GM12878 (cell line): ENCODE results near the gene B4GALT5. TPM values are rescaled to one million over a fixed set of nuclear protein-coding genes. Genes with fewer than 3 reads are reported as not detected.

Experiments
- ATAC-seq: fragments of 200-7000 bp; cut with Tn5 transposase; 3 replicates; pipeline ENCODE4 v1.9.1; 2020; ENCODE audit warnings: mild to moderate bottlenecking, moderate library complexity
- BruUV-seq: library from RNA; stranded (reverse); fragments of 400-500 nt; replicated peaks from 2 replicates; lab custom pipeline; 2021; lab: Mats Ljungman, UMichigan
- CTCF ChIA-PET: fragments of 300-600 bp; sonication (Branson Sonifier 250); formaldehyde crosslinking; extraction: SDS; loops from one replicate; lab custom pipeline; 2021; ENCODE audit warnings: inconsistent platforms; lab: Yijun Ruan, JAX
- POLR2A ChIA-PET: fragments of 350-600 bp; formaldehyde crosslinking; extraction: SDS; loops from one replicate; lab custom pipeline; 2021; ENCODE audit warnings: inconsistent platforms; lab: Charles Lee
- RAD21 ChIA-PET: fragments of 300-600 bp; sonication (Branson Sonifier 250); formaldehyde crosslinking; loops from one replicate; lab custom pipeline; 2023; ENCODE audit warnings: antibody characterized with exemption; ENCODE audit not compliant: unreplicated experiment; lab: Charles Lee
- SMC1A ChIA-PET: fragments of 300-600 bp; sonication (Branson Sonifier 250); formaldehyde crosslinking; loops from one replicate; lab custom pipeline; 2023; ENCODE audit not compliant: unreplicated experiment, uncharacterized antibody; lab: Charles Lee
- DNase-seq: peaks from one replicate; pipeline ENCODE4 v3.0.0-alpha.2; 2011; ENCODE audit warnings: low read depth, low spot score
- FAIRE-seq: peaks from 3 replicates; lab custom pipeline; 2011; peaks lifted over from hg19 to GRCh38; lab: Jason Lieb, UNC
- H2AFZ ChIP-seq: 2 replicates; pipeline ENCODE4 v1.6.0; 2011; ENCODE audit warnings: low read depth, low read length, control low read depth; ENCODE audit not compliant: control insufficient read depth
- H3K27ac ChIP-seq: 2 replicates; pipeline ENCODE4 v1.5.1; 2011; ENCODE audit warnings: control low read depth; ENCODE audit not compliant: control insufficient read depth, insufficient read depth
- H3K27me3 ChIP-seq, 2 experiments: replicated peaks in 1 of 2; 2 replicates each; pipeline versions ENCODE4 v1.6.0 to v1.6.1; 2011; ENCODE audit warnings: low read length in 1 of 2; ENCODE audit not compliant: control insufficient read depth in 2 of 2, insufficient read depth in 2 of 2
- H3K36me3 ChIP-seq, 2 experiments: 2 replicates each; pipeline ENCODE4 v1.5.1; 2011; ENCODE audit warnings: low read length in 1 of 2; ENCODE audit not compliant: control insufficient read depth in 2 of 2, insufficient read depth in 2 of 2
- H3K4me1 ChIP-seq: 2 replicates; pipeline ENCODE4 v1.6.1; 2011; ENCODE audit warnings: mild to moderate bottlenecking, low read length, moderate library complexity, mixed read lengths; ENCODE audit not compliant: control insufficient read depth, insufficient read depth
- H3K4me2 ChIP-seq: 2 replicates; pipeline ENCODE4 v1.6.0; 2011; ENCODE audit warnings: control low read depth; ENCODE audit not compliant: control insufficient read depth, insufficient read depth
- H3K4me3 ChIP-seq: fragments of 200-600 bp; sonication (generic); 2 replicates; pipeline ENCODE4 v1.5.1; 2016
- H3K79me2 ChIP-seq: 2 replicates; pipeline ENCODE4 v1.6.0; 2011; ENCODE audit warnings: low read length; ENCODE audit not compliant: control insufficient read depth, insufficient read depth
- H3K9ac ChIP-seq: 2 replicates; pipeline ENCODE4 v1.8.0; 2011; ENCODE audit warnings: low read length, control low read depth, mixed read lengths; ENCODE audit not compliant: control insufficient read depth, insufficient read depth
- H3K9me3 ChIP-seq: replicated peaks from 3 replicates; pipeline ENCODE4 v1.5.1; 2011; ENCODE audit warnings: mild to moderate bottlenecking, low read length; ENCODE audit not compliant: control insufficient read depth, insufficient read depth
- H4K20me1 ChIP-seq: 2 replicates; pipeline ENCODE4 v1.6.0; 2011; ENCODE audit not compliant: control insufficient read depth, insufficient read depth
- BCLAF1 ChIP-seq: fragments of 450-650 bp; IDR thresholded peaks from 2 replicates; pipeline ENCODE4 v1.6.1; 2017; ENCODE audit warnings: antibody characterized with exemption, mild to moderate bottlenecking, moderate library complexity
- CHD1 ChIP-seq: IDR thresholded peaks from 2 replicates; pipeline ENCODE4 v1.6.1; 2012; ENCODE audit warnings: low read depth, low read length, improper control_type of control experiment
- CUX1 ChIP-seq: IDR thresholded peaks from 2 replicates; pipeline ENCODE4 v1.6.1; 2012; ENCODE audit warnings: improper control_type of control experiment, low read depth, low read length; ENCODE audit not compliant: insufficient replicate concordance
- E2F4 ChIP-seq: IDR thresholded peaks from 2 replicates; pipeline ENCODE4 v1.6.1; 2012; ENCODE audit warnings: low read depth, low read length, improper control_type of control experiment
- HDAC6 ChIP-seq: fragments of 200-600 bp; sonication (generic); IDR thresholded peaks from one replicate; pipeline ENCODE4 v1.8.0; 2017; ENCODE audit warnings: antibody characterized with exemption; ENCODE audit not compliant: unreplicated experiment
- JUND ChIP-seq: IDR thresholded peaks from 2 replicates; pipeline ENCODE4 v1.6.1; 2012; ENCODE audit warnings: low read depth, mild to moderate bottlenecking, low read length, improper control_type of control experiment, moderate library complexity
- MYC ChIP-seq: IDR thresholded peaks from 2 replicates; pipeline ENCODE4 v1.6.1; 2011; ENCODE audit warnings: mild to moderate bottlenecking, low read length, moderate library complexity, inconsistent platforms; ENCODE audit not compliant: insufficient read depth, insufficient replicate concordance, insufficient read length, severe bottlenecking
- NFXL1 ChIP-seq: fragments of 450-650 bp; IDR thresholded peaks from 2 replicates; pipeline ENCODE4 v1.6.1; 2017; ENCODE audit warnings: antibody characterized with exemption, mild to moderate bottlenecking, borderline replicate concordance
- PML ChIP-seq: IDR thresholded peaks from 2 replicates; pipeline ENCODE4 v1.6.1; 2012; ENCODE audit warnings: low read length, inconsistent platforms
- POLR2AphosphoS5 ChIP-seq: IDR thresholded peaks from 2 replicates; pipeline ENCODE4 v1.6.1; 2011; ENCODE audit warnings: mild to moderate bottlenecking, low read length, inconsistent platforms
- SP1 ChIP-seq: IDR thresholded peaks from one replicate; pipeline ENCODE4 v1.6.1; 2011; ENCODE audit warnings: low read depth, low read length
- TCF12 ChIP-seq: IDR thresholded peaks from 2 replicates; pipeline ENCODE4 v1.6.1; 2011; ENCODE audit warnings: low read depth, mild to moderate bottlenecking, low read length
- ZNF24 ChIP-seq: fragments of 450-650 bp; IDR thresholded peaks from 2 replicates; pipeline ENCODE4 v1.6.1; 2017; ENCODE audit warnings: antibody characterized with exemption, mild to moderate bottlenecking
- WGBS: methylation state at CpG from one replicate; pipeline ENCODE4 v1.1.6; 2016; ENCODE audit warnings: low lambda C conversion rate; ENCODE audit not compliant: insufficient replicate concordance, insufficient coverage; ENCODE audit errors: missing lambda C conversion rate; 5-methylcytosine and 5-hydroxymethylcytosine counted together
- in situ Hi-C: fragments of 300-500 bp; cut with MboI; formaldehyde crosslinking; loops from 9 replicates; pipeline ENCODE4 v1.14.3; 2018; ENCODE audit warnings: mixed read lengths
- intact Hi-C: fragments of 100-400 bp; cut with micrococcal nuclease; formaldehyde crosslinking; loops from one replicate; pipeline ENCODE4 v1.14.2; 2022; ENCODE audit not compliant: unreplicated experiment
- polyA plus RNA-seq, 11 experiments: library from polyadenylated mRNA; depleted of rRNA in 4 of 11; unstranded in 6 of 11; stranded (reverse) in 5 of 11; fragments of >200 nt; fragmentation: Nextera tagmentation in 4 of 11; fragmentation: Illumina TruSeq in 1 of 11; extraction: Ambion mirVana in 4 of 11; extraction: Trizol in 1 of 11; gene quantifications; 1 replicate in 1 of 11; 2 replicates in 10 of 11; pipeline versions ENCODE4 v1.2.1 to v1.2.3, GENCODE V29; 2011 to 2016; ENCODE audit warnings: inconsistent platforms in 2 of 11, missing spikeins in 2 of 11, low read depth in 1 of 11
- total RNA-seq, 4 experiments: library from RNA; depleted of rRNA in 3 of 4; stranded (reverse); fragments of >200 nt in 3 of 4; fragmentation: Illumina TruSeq in 1 of 4; extraction: Trizol in 1 of 4; gene quantifications; 2 replicates each; pipeline versions ENCODE4 v1.2.1 to v1.2.3, GENCODE V29; 2013 to 2021
- TF ChIP-seq, protein P1 (sequence below): fragments of 450-650 bp; IDR thresholded peaks from 2 replicates; pipeline ENCODE4 v1.6.1; 2017; ENCODE audit warnings: low read depth, mild to moderate bottlenecking, moderate library complexity

B4GALT5 gene
- total and polyA plus RNA-seq, 10 of the 15 experiments (the other 5 are each of a cell fraction or from before 2014, with no cell fraction given) = 2.0 to 55.5 (median 20.2) TPM

GRCh38 chr20:49589747-49590146 is 123.9 kb downstream of the B4GALT5 start:
- no peak overlapping the region for H3K4me2 ChIP-seq
- no peak overlapping the region for H3K4me3 ChIP-seq
- H2AFZ ChIP-seq = no peak overlapping the region
- ATAC-seq (no peak), DNase-seq (no peak), FAIRE-seq (no peak)
- H4K20me1 ChIP-seq = no peaks in the 10 kb centered on the region
- no TSS peak for BruUV-seq
- 51% methylated on average over 6 of the region's 6 CpGs for WGBS
- RAD21 ChIA-PET = no interaction called here
- no peak overlapping the region for H3K27ac ChIP-seq
- H3K9me3 ChIP-seq = no peaks in the 10 kb centered on the region
- H3K9ac ChIP-seq = no peak overlapping the region
- no peaks in the 10 kb centered on the region for H3K36me3 ChIP-seq
- no peaks in the 10 kb centered on the region for H3K4me1 ChIP-seq
- H3K27me3 ChIP-seq = no peaks in the 10 kb centered on the region; a peak in 2 of 4 replicates
- in situ Hi-C loops (no loop called here), intact Hi-C loops (no loop called here)
- POLR2A ChIA-PET = no interaction called here
- no peaks in the 10 kb centered on the region for H3K79me2 ChIP-seq
- CTCF ChIA-PET = interaction anchor here (0.7 to 1.1 kb wide), 2 partner anchors 9 to 19 kb away, joined by 3 read pairs; no protein-coding TSS in a partner anchor
- SMC1A ChIA-PET = no interaction called here
- no peak for TF ChIP-seq ZNF24
- no peak for TF ChIP-seq JUND
- no peak for TF ChIP-seq CUX1
- no peak for TF ChIP-seq HDAC6
- TF ChIP-seq TCF12 = no peak
- TF ChIP-seq, protein P1, sequence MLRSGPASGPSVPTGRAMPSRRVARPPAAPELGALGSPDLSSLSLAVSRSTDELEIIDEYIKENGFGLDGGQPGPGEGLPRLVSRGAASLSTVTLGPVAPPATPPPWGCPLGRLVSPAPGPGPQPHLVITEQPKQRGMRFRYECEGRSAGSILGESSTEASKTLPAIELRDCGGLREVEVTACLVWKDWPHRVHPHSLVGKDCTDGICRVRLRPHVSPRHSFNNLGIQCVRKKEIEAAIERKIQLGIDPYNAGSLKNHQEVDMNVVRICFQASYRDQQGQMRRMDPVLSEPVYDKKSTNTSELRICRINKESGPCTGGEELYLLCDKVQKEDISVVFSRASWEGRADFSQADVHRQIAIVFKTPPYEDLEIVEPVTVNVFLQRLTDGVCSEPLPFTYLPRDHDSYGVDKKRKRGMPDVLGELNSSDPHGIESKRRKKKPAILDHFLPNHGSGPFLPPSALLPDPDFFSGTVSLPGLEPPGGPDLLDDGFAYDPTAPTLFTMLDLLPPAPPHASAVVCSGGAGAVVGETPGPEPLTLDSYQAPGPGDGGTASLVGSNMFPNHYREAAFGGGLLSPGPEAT = no peak
- no peak for TF ChIP-seq SP1
- no peak for TF ChIP-seq POLR2AphosphoS5
- TF ChIP-seq E2F4 = no peak
- no peak for TF ChIP-seq CHD1
- TF ChIP-seq NFXL1 = no peak
- no peak for TF ChIP-seq PML
- TF ChIP-seq BCLAF1 = no peak
- TF ChIP-seq MYC = no peak
